ENCODE results near the gene GPS2.

DNA sequence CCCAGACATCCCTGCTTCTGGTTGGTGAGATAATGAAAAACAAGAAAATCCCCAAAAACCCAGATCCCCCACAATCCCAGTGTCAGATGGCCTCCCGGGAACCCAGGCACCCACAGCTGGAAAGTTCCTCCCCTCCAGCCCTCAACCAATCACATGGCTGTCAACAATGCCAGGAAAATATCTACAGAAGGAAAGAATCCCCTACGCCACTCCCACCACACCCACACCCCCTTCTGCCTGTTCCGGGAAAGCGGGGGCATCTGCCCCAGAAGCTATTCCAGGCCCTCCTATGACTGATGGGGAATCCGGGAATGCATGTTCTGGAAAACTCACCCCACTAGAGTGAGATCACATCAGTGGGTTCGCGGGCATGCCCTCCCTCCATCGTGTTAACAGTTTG lies 41.6 kb upstream of the GPS2 start:
- TF ChIP-seq ZNF514 (tag by site-specific recombination; IDR thresholded peaks at IDR 0.05) (no peak), ZNF561 (tag by site-specific recombination; IDR thresholded peaks at IDR 0.05; ENCODE audit: borderline replicate concordance) (no peak), BCL11A (tag by site-specific recombination; IDR thresholded peaks at IDR 0.05; ENCODE audit: low read depth) (no peak), ZNF48 (tag by site-specific recombination; IDR thresholded peaks at IDR 0.05) (no peak), ZBTB7A (tag by site-specific recombination; IDR thresholded peaks at IDR 0.05; ENCODE audit: low read depth) (no peak)
- TF ChIP-seq, protein P1, sequence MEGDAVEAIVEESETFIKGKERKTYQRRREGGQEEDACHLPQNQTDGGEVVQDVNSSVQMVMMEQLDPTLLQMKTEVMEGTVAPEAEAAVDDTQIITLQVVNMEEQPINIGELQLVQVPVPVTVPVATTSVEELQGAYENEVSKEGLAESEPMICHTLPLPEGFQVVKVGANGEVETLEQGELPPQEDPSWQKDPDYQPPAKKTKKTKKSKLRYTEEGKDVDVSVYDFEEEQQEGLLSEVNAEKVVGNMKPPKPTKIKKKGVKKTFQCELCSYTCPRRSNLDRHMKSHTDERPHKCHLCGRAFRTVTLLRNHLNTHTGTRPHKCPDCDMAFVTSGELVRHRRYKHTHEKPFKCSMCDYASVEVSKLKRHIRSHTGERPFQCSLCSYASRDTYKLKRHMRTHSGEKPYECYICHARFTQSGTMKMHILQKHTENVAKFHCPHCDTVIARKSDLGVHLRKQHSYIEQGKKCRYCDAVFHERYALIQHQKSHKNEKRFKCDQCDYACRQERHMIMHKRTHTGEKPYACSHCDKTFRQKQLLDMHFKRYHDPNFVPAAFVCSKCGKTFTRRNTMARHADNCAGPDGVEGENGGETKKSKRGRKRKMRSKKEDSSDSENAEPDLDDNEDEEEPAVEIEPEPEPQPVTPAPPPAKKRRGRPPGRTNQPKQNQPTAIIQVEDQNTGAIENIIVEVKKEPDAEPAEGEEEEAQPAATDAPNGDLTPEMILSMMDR (tag by site-specific recombination; IDR thresholded peaks at IDR 0.05), result no peak
- TF ChIP-seq, protein P2, sequence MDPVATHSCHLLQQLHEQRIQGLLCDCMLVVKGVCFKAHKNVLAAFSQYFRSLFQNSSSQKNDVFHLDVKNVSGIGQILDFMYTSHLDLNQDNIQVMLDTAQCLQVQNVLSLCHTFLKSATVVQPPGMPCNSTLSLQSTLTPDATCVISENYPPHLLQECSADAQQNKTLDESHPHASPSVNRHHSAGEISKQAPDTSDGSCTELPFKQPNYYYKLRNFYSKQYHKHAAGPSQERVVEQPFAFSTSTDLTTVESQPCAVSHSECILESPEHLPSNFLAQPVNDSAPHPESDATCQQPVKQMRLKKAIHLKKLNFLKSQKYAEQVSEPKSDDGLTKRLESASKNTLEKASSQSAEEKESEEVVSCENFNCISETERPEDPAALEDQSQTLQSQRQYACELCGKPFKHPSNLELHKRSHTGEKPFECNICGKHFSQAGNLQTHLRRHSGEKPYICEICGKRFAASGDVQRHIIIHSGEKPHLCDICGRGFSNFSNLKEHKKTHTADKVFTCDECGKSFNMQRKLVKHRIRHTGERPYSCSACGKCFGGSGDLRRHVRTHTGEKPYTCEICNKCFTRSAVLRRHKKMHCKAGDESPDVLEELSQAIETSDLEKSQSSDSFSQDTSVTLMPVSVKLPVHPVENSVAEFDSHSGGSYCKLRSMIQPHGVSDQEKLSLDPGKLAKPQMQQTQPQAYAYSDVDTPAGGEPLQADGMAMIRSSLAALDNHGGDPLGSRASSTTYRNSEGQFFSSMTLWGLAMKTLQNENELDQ (tag by site-specific recombination; IDR thresholded peaks at IDR 0.05; ENCODE audit: low read depth), result no peak
- TF ChIP-seq, protein P3, sequence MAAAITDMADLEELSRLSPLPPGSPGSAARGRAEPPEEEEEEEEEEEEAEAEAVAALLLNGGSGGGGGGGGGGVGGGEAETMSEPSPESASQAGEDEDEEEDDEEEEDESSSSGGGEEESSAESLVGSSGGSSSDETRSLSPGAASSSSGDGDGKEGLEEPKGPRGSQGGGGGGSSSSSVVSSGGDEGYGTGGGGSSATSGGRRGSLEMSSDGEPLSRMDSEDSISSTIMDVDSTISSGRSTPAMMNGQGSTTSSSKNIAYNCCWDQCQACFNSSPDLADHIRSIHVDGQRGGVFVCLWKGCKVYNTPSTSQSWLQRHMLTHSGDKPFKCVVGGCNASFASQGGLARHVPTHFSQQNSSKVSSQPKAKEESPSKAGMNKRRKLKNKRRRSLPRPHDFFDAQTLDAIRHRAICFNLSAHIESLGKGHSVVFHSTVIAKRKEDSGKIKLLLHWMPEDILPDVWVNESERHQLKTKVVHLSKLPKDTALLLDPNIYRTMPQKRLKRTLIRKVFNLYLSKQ (tag by site-specific recombination; IDR thresholded peaks at IDR 0.05; ENCODE audit: borderline replicate concordance), result no peak
- TF ChIP-seq, protein P4, sequence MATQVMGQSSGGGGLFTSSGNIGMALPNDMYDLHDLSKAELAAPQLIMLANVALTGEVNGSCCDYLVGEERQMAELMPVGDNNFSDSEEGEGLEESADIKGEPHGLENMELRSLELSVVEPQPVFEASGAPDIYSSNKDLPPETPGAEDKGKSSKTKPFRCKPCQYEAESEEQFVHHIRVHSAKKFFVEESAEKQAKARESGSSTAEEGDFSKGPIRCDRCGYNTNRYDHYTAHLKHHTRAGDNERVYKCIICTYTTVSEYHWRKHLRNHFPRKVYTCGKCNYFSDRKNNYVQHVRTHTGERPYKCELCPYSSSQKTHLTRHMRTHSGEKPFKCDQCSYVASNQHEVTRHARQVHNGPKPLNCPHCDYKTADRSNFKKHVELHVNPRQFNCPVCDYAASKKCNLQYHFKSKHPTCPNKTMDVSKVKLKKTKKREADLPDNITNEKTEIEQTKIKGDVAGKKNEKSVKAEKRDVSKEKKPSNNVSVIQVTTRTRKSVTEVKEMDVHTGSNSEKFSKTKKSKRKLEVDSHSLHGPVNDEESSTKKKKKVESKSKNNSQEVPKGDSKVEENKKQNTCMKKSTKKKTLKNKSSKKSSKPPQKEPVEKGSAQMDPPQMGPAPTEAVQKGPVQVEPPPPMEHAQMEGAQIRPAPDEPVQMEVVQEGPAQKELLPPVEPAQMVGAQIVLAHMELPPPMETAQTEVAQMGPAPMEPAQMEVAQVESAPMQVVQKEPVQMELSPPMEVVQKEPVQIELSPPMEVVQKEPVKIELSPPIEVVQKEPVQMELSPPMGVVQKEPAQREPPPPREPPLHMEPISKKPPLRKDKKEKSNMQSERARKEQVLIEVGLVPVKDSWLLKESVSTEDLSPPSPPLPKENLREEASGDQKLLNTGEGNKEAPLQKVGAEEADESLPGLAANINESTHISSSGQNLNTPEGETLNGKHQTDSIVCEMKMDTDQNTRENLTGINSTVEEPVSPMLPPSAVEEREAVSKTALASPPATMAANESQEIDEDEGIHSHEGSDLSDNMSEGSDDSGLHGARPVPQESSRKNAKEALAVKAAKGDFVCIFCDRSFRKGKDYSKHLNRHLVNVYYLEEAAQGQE (tag by site-specific recombination; IDR thresholded peaks at IDR 0.05), result no peak
- TF ChIP-seq, protein P5, sequence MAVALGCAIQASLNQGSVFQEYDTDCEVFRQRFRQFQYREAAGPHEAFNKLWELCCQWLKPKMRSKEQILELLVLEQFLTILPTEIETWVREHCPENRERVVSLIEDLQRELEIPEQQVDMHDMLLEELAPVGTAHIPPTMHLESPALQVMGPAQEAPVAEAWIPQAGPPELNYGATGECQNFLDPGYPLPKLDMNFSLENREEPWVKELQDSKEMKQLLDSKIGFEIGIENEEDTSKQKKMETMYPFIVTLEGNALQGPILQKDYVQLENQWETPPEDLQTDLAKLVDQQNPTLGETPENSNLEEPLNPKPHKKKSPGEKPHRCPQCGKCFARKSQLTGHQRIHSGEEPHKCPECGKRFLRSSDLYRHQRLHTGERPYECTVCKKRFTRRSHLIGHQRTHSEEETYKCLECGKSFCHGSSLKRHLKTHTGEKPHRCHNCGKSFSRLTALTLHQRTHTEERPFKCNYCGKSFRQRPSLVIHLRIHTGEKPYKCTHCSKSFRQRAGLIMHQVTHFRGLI (tag by site-specific recombination; IDR thresholded peaks at IDR 0.05), result no peak

Data from HEK293 (cell line).